T-helper 1 cell treated with Interleukin-12 subunit alpha and Interleukin-12 subunit beta and Interleukin-4 antibody, amounts not matched to agents 30 ng/mL and 1 ng/mL, for 36 hours (primary cell): Measurements from ENCODE around the gene CENPI. TPM values are rescaled to one million over a fixed set of nuclear protein-coding genes. Genes with fewer than 3 reads are reported as not detected.

Source experiments
- total RNA-seq: library from RNA; stranded (reverse); gene quantifications from 2 replicates; pipeline ENCODE4 v1.2.3, GENCODE V29; 2022

Gene CENPI
- total RNA-seq, 1 donor from 2014 or later: 18.8 TPM

Other genes with a start within 250 kb of the CENPI start
- gene NOX1, start 223.8 kb upstream of the CENPI start, total RNA-seq: not detected in 2 replicates
- 0.27 and 0.39 TPM in 2 replicates for gene XKRX, start 169.3 kb upstream of the CENPI start, total RNA-seq
- gene ARL13A, start 128.5 kb upstream of the CENPI start, total RNA-seq: not detected in 2 replicates
- 23.2 and 23.3 TPM in 2 replicates for gene TRMT2B, start 46.1 kb upstream of the CENPI start, total RNA-seq
- gene TMEM35A, start 19.3 kb upstream of the CENPI start, total RNA-seq: not detected in 2 replicates
- 0.69 and 0.95 TPM in 2 replicates for gene DRP2, start 121.6 kb downstream of the CENPI start, total RNA-seq
- 0.12 and 0.29 TPM in 2 replicates for gene TAF7L, start 193.1 kb downstream of the CENPI start, total RNA-seq